ENCODE data around the gene PAFAH1B2. TPM values are rescaled to one million over a fixed set of nuclear protein-coding genes. Genes with fewer than 3 reads are reported as not detected.

The PAFAH1B2 gene
- total RNA-seq, 1 experiment from 2014 or later, result 91.3 TPM

DNA sequence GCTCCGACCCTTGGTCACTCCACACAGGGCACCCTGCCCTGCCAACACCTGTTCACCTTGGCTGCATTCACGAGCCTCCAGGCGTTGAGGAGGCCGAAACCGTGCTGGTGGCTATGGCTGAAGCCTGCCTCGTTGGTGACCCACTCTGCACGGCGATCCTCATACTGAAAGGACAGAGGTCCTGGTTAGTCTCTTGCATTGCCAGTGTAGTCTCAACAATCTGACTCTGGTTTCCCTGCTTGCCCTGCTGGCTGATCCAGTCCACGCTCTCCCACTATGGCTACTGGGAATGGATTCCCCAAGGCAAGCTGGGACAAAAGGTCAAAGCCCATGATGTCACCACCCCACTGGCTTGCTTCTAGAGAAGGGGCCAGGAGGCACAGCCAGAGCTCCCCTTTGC is 74.9 kb downstream of the PAFAH1B2 start:
- Histone ChIP-seq H3K36me3 (ENCODE audit: low read depth) (peaks cover 19% of the 10 kb centered on the region), H3K79me2 (ENCODE audit: low read depth) (no peaks in the 10 kb centered on the region), H3K9me3 (ENCODE audit: insufficient read depth, low read depth) (no peaks in the 10 kb centered on the region), H3K9me2 (ENCODE audit: insufficient read depth) (no peaks in the 10 kb centered on the region), H3F3A (ENCODE audit: insufficient read depth, low read depth) (peaks cover 10% of the 10 kb centered on the region; the same call in 1 of the 2 replicates), H3K4me1 (replicated peaks; ENCODE audit: insufficient read depth) (peaks cover 14% of the 10 kb centered on the region), H3K4me2 (no peak overlapping the region), H2AFZ (no peak overlapping the region), H3K27me3 (ENCODE audit: insufficient read depth, low read depth) (no peaks in the 10 kb centered on the region), H4K20me1 (ENCODE audit: insufficient read depth) (peaks cover 3% of the 10 kb centered on the region; the same call in 1 of the 2 replicates), H3K4me3 (no peak overlapping the region), H3K27ac (no peak overlapping the region)
- no peak for TF ChIP-seq EZH2 (IDR thresholded peaks at IDR 0.05; ENCODE audit: low read depth)
- TF ChIP-seq, protein P1, sequence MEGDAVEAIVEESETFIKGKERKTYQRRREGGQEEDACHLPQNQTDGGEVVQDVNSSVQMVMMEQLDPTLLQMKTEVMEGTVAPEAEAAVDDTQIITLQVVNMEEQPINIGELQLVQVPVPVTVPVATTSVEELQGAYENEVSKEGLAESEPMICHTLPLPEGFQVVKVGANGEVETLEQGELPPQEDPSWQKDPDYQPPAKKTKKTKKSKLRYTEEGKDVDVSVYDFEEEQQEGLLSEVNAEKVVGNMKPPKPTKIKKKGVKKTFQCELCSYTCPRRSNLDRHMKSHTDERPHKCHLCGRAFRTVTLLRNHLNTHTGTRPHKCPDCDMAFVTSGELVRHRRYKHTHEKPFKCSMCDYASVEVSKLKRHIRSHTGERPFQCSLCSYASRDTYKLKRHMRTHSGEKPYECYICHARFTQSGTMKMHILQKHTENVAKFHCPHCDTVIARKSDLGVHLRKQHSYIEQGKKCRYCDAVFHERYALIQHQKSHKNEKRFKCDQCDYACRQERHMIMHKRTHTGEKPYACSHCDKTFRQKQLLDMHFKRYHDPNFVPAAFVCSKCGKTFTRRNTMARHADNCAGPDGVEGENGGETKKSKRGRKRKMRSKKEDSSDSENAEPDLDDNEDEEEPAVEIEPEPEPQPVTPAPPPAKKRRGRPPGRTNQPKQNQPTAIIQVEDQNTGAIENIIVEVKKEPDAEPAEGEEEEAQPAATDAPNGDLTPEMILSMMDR (conservative IDR thresholded peaks at IDR 0.05), result no peak
- BruUV-seq (replicated peaks), result no TSS peak
- intact Hi-C loops (cut with micrococcal nuclease; ENCODE audit: unreplicated experiment), result no loop called here
- DNase-seq, result no peak
- ChIA-PET CTCF (no interaction called here), POLR2A (ENCODE audit: unreplicated experiment) (no interaction called here)

DNA sequence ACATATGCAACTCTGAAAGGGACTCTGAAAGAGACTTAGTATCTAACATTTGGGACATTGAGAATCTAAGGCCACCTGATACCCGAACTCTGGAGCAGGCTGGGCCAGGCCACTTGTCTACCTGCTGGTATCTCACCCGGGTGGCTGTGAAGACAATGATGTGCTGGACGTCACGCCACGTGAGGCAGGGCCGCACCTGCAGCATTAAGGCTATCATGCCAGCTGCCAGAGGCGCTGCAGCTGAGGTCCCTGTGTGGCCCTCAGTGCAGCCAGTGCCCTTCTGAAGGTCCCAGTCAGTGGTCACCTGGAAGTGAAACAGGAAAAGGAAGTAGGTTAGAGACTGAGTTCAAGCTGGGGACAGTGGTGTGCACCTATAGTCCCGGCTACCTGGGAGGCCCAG is 75.4 kb downstream of the PAFAH1B2 start:
- H4K20me1 ChIP-seq (ENCODE audit: insufficient read depth), result peaks cover 3% of the 10 kb centered on the region; the same call in 1 of the 2 replicates
- H3K79me2 ChIP-seq (ENCODE audit: low read depth), result no peaks in the 10 kb centered on the region
- peaks cover 19% of the 10 kb centered on the region for H3K36me3 ChIP-seq (ENCODE audit: low read depth)
- intact Hi-C loops (cut with micrococcal nuclease; ENCODE audit: unreplicated experiment), result no loop called here
- ChIA-PET POLR2A (ENCODE audit: unreplicated experiment) (no interaction called here), CTCF (no interaction called here)
- no peak overlapping the region for H3K4me2 ChIP-seq
- H3K4me1 ChIP-seq (replicated peaks; ENCODE audit: insufficient read depth), result peaks cover 14% of the 10 kb centered on the region
- DNase-seq, result no peak
- no peak overlapping the region for H3K27ac ChIP-seq
- no peaks in the 10 kb centered on the region for H3K9me3 ChIP-seq (ENCODE audit: insufficient read depth, low read depth)
- no peak overlapping the region for H3K4me3 ChIP-seq
- no peak for TF ChIP-seq EZH2 (IDR thresholded peaks at IDR 0.05; ENCODE audit: low read depth)
- TF ChIP-seq, protein P1 (conservative IDR thresholded peaks at IDR 0.05), result no peak
- no peaks in the 10 kb centered on the region for H3K27me3 ChIP-seq (ENCODE audit: insufficient read depth, low read depth)
- H3F3A ChIP-seq (ENCODE audit: insufficient read depth, low read depth), result peaks cover 10% of the 10 kb centered on the region; the same call in 1 of the 2 replicates
- H2AFZ ChIP-seq, result no peak overlapping the region
- no TSS peak for BruUV-seq (replicated peaks)
- H3K9me2 ChIP-seq (ENCODE audit: insufficient read depth), result no peaks in the 10 kb centered on the region

DNA sequence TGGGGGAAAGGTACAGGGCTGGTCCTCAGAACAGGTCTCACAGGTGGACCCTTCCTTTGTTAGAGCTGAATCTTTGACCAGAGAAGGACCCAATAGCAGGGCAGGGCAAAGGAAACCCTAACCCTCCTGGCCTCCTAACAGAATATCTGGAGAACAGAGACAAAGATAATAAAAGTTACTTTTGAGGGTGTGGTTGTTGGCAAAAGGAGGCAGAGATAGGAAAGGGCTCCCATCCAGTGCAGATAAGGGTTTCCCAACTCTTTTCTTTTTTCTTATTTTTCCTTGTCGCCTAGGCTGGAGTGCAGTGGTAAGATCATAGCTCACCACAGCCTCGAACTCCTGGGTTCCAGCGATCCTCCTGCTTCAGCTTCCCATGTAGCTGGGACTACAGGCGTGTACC is 75.9 kb downstream of the PAFAH1B2 start:
- Histone ChIP-seq H4K20me1 (ENCODE audit: insufficient read depth) (peaks cover 3% of the 10 kb centered on the region; the same call in 1 of the 2 replicates), H3F3A (ENCODE audit: insufficient read depth, low read depth) (peaks cover 10% of the 10 kb centered on the region; the same call in 1 of the 2 replicates), H3K36me3 (ENCODE audit: low read depth) (peaks cover 19% of the 10 kb centered on the region), H3K4me1 (replicated peaks; ENCODE audit: insufficient read depth) (peaks cover 14% of the 10 kb centered on the region), H3K27me3 (ENCODE audit: insufficient read depth, low read depth) (no peaks in the 10 kb centered on the region), H3K27ac (no peak overlapping the region), H3K4me3 (no peak overlapping the region), H3K4me2 (no peak overlapping the region), H2AFZ (no peak overlapping the region), H3K9me3 (ENCODE audit: insufficient read depth, low read depth) (no peaks in the 10 kb centered on the region), H3K79me2 (ENCODE audit: low read depth) (no peaks in the 10 kb centered on the region), H3K9me2 (ENCODE audit: insufficient read depth) (no peaks in the 10 kb centered on the region)
- DNase-seq, result no peak
- ChIA-PET POLR2A (ENCODE audit: unreplicated experiment) (no interaction called here), CTCF (interaction anchor here (0.6 kb wide), 2 partner anchors 127 to 630 kb away, joined by 3 to 8 read pairs; no protein-coding TSS in a partner anchor)
- intact Hi-C loops (cut with micrococcal nuclease; ENCODE audit: unreplicated experiment), result loop anchor here (2.0 kb wide), 1 partner anchor 41 kb away; the partner anchor contains the start of gene SIDT2
- TF ChIP-seq, protein P1 (conservative IDR thresholded peaks at IDR 0.05), result no peak
- no peak for TF ChIP-seq EZH2 (IDR thresholded peaks at IDR 0.05; ENCODE audit: low read depth)
- no TSS peak for BruUV-seq (replicated peaks)
